ENCODE measurements around the gene STK36.

STK36 gene

GRCh38 chr2:218671654-218672566 lies at the start of gene STK36, which contains the start of gene RNF25:
TSS of gene STK36 (plus strand) at chr2:218672086. CDS start at chr2:218672830, 744 bp downstream.
TSS of gene RNF25 (minus strand) at chr2:218672002. CDS start at chr2:218671970, 32 bp downstream.
- peak; percentile 62 to 70 for DNase-seq (ENCODE audit: low read depth in 2 of 2)

GRCh38 chr2:218622606-218623365 lies 49.1 kb upstream of the STK36 start:
- DNase-seq (ENCODE audit: low read depth in 2 of 2) = peak in 1 of 2 experiments; percentile 5

GRCh38 chr2:218623366-218623705 lies 48.5 kb upstream of the STK36 start:
- DNase-seq (ENCODE audit: low read depth in 2 of 2) = no peak

GRCh38 chr2:218626369-218626768 lies 45.5 kb upstream of the STK36 start:
- no peak for DNase-seq (ENCODE audit: low read depth in 2 of 2)

- DNase-seq (ENCODE audit: low read depth in 2 of 2) = no peak
These were observed 43.9 kb upstream of the STK36 start for GRCh38 chr2:218627939-218628338.

- DNase-seq (ENCODE audit: low read depth in 2 of 2) = peak; percentile 9
These were observed 40.0 kb upstream of the STK36 start for GRCh38 chr2:218631837-218632236.

GRCh38 chr2:218635719-218636118 lies 36.2 kb upstream of the STK36 start:
- DNase-seq (ENCODE audit: low read depth in 2 of 2) = no peak

- no peak for DNase-seq (ENCODE audit: low read depth in 2 of 2)
These were observed 33.5 kb upstream of the STK36 start for GRCh38 chr2:218638372-218638771.

GRCh38 chr2:218642121-218642656 lies 29.7 kb upstream of the STK36 start:
- no peak for DNase-seq (ENCODE audit: low read depth in 2 of 2)

- DNase-seq (ENCODE audit: low read depth in 2 of 2) = no peak
These were observed 29.1 kb upstream of the STK36 start for GRCh38 chr2:218642786-218643185.

GRCh38 chr2:218643751-218644310 lies 28.1 kb upstream of the STK36 start:
- DNase-seq (ENCODE audit: low read depth in 2 of 2) = no peak

- no peak for DNase-seq (ENCODE audit: low read depth in 2 of 2)
These were observed 27.2 kb upstream of the STK36 start for GRCh38 chr2:218644721-218645120.

GRCh38 chr2:218645126-218645525 lies 26.8 kb upstream of the STK36 start:
- no peak for DNase-seq (ENCODE audit: low read depth in 2 of 2)

GRCh38 chr2:218648088-218648786 lies 23.6 kb upstream of the STK36 start:
- DNase-seq (ENCODE audit: low read depth in 2 of 2) = peak in 1 of 2 experiments; percentile 4

- no peak for DNase-seq (ENCODE audit: low read depth in 2 of 2)
These were observed 23.1 kb upstream of the STK36 start for GRCh38 chr2:218648787-218649100.

- DNase-seq (ENCODE audit: low read depth in 2 of 2) = no peak
These were observed 16.1 kb upstream of the STK36 start for GRCh38 chr2:218655751-218656150.

- DNase-seq (ENCODE audit: low read depth in 2 of 2) = no peak
These were observed 13.1 kb upstream of the STK36 start for GRCh38 chr2:218658671-218659257.

- peak; percentile 56 to 59 for DNase-seq (ENCODE audit: low read depth in 2 of 2)
These were observed 12.5 kb upstream of the STK36 start, which contains the start of the genes BCS1L and ZNF142 for GRCh38 chr2:218659258-218659987. TSS of gene BCS1L (plus strand) at chr2:218659683. CDS start at chr2:218660988, 1,305 bp downstream. TSS of gene ZNF142 (minus strand) at chr2:218659623. CDS start at chr2:218656429, 3,194 bp downstream.

GRCh38 chr2:218659988-218660358 lies 11.9 kb upstream of the STK36 start:
- no peak for DNase-seq (ENCODE audit: low read depth in 2 of 2)

- no peak for DNase-seq (ENCODE audit: low read depth in 2 of 2)
These were observed 9.5 kb upstream of the STK36 start for GRCh38 chr2:218662377-218662776.

Measured in fibroblast of skin of left biceps (primary cell).